ENCODE results near the gene DSE. TPM values are rescaled to one million over a fixed set of nuclear protein-coding genes. Genes with fewer than 3 reads are reported as not detected.
"Not testable (repeated sequence)": the region's sequence is repeated elsewhere in the genome, so short reads cannot be mapped to it uniquely, and the experiment has no call there.

The DSE gene
- total and polyA plus RNA-seq, 4 donors, result 15.4 to 59.1 (median 27.0) TPM

- Histone ChIP-seq H3K4me3 (ENCODE audit: low read depth, low read length) (no peak overlapping the region), H3K36me3 (ENCODE audit: control insufficient read depth, insufficient read depth, low read length) (no peaks in the 10 kb centered on the region), H3K9me3 (ENCODE audit: control insufficient read depth, insufficient read depth, low read length) (peaks cover 3% of the 10 kb centered on the region), H3K4me1 (ENCODE audit: control insufficient read depth, insufficient read depth, low read length) (peaks cover 2% of the 10 kb centered on the region), H3K27me3 (ENCODE audit: control insufficient read depth, insufficient read depth, low read length) (no peaks in the 10 kb centered on the region), H3K27ac (ENCODE audit: low read depth, low read length) (no peak overlapping the region)
- DNase-seq (ENCODE audit: low read depth in 4 of 6, low spot score in 6 of 6), result no peak
- no CpG with 5 or more reads among the region's 1 CpG for WGBS (ENCODE audit: insufficient coverage)
These were observed 40.2 kb upstream of the DSE start for GRCh38 chr6:116330511-116330910.

GRCh38 chr6:116332096-116332495 is 38.7 kb upstream of the DSE start:
- H3K9me3 ChIP-seq (ENCODE audit: control insufficient read depth, insufficient read depth, low read length), result peaks cover 3% of the 10 kb centered on the region

GRCh38 chr6:116334638-116335409 is 35.9 kb upstream of the DSE start:
- not testable (repeated sequence) for H3K27ac ChIP-seq (ENCODE audit: low read depth, low read length); DNase-seq (ENCODE audit: low read depth in 4 of 6, low spot score in 6 of 6); H3K36me3 ChIP-seq (ENCODE audit: control insufficient read depth, insufficient read depth, low read length); H3K27me3 ChIP-seq (ENCODE audit: control insufficient read depth, insufficient read depth, low read length); H3K4me3 ChIP-seq (ENCODE audit: low read depth, low read length); H3K9me3 ChIP-seq (ENCODE audit: control insufficient read depth, insufficient read depth, low read length); H3K4me1 ChIP-seq (ENCODE audit: control insufficient read depth, insufficient read depth, low read length)

More at GRCh38 chr6:116332096-116332495, 38.7 kb upstream of the DSE start:
- Histone ChIP-seq H3K4me1 (ENCODE audit: control insufficient read depth, insufficient read depth, low read length) (peaks cover 2% of the 10 kb centered on the region), H3K4me3 (ENCODE audit: low read depth, low read length) (no peak overlapping the region), H3K27ac (ENCODE audit: low read depth, low read length) (no peak overlapping the region), H3K36me3 (ENCODE audit: control insufficient read depth, insufficient read depth, low read length) (no peaks in the 10 kb centered on the region), H3K27me3 (ENCODE audit: control insufficient read depth, insufficient read depth, low read length) (no peaks in the 10 kb centered on the region)
- DNase-seq (ENCODE audit: low read depth in 4 of 6, low spot score in 6 of 6), result no peak

- Histone ChIP-seq H3K27ac (ENCODE audit: low read depth, low read length) (no peak overlapping the region), H3K27me3 (ENCODE audit: control insufficient read depth, insufficient read depth, low read length) (no peaks in the 10 kb centered on the region), H3K4me1 (ENCODE audit: control insufficient read depth, insufficient read depth, low read length) (no peaks in the 10 kb centered on the region), H3K4me3 (ENCODE audit: low read depth, low read length) (no peak overlapping the region), H3K36me3 (ENCODE audit: control insufficient read depth, insufficient read depth, low read length) (no peaks in the 10 kb centered on the region), H3K9me3 (ENCODE audit: control insufficient read depth, insufficient read depth, low read length) (peaks cover 3% of the 10 kb centered on the region)
- DNase-seq (ENCODE audit: low read depth in 4 of 6, low spot score in 6 of 6), result no peak
- WGBS (ENCODE audit: insufficient coverage), result no CpG with 5 or more reads among the region's 1 CpG
These were observed 35.0 kb upstream of the DSE start for GRCh38 chr6:116335612-116336215.

GRCh38 chr6:116338943-116339342 is 31.8 kb upstream of the DSE start:
- no peak for DNase-seq (ENCODE audit: low read depth in 4 of 6, low spot score in 6 of 6)
- WGBS (ENCODE audit: insufficient coverage), result 100% methylated on average over 1 of the region's 2 CpGs
- Histone ChIP-seq H3K4me1 (ENCODE audit: control insufficient read depth, insufficient read depth, low read length) (no peaks in the 10 kb centered on the region), H3K9me3 (ENCODE audit: control insufficient read depth, insufficient read depth, low read length) (peaks cover 2% of the 10 kb centered on the region), H3K36me3 (ENCODE audit: control insufficient read depth, insufficient read depth, low read length) (no peaks in the 10 kb centered on the region), H3K27ac (ENCODE audit: low read depth, low read length) (no peak overlapping the region), H3K27me3 (ENCODE audit: control insufficient read depth, insufficient read depth, low read length) (no peaks in the 10 kb centered on the region), H3K4me3 (ENCODE audit: low read depth, low read length) (no peak overlapping the region)

GRCh38 chr6:116340625-116341024 is 30.1 kb upstream of the DSE start:
- H3K9me3 ChIP-seq (ENCODE audit: control insufficient read depth, insufficient read depth, low read length); H3K4me1 ChIP-seq (ENCODE audit: control insufficient read depth, insufficient read depth, low read length): not testable (repeated sequence)
- no CpG with 5 or more reads among the region's 5 CpGs for WGBS (ENCODE audit: insufficient coverage)

GRCh38 chr6:116349216-116349615 is 21.5 kb upstream of the DSE start:
- no CpG with 5 or more reads among the region's 2 CpGs for WGBS (ENCODE audit: insufficient coverage)
- no peaks in the 10 kb centered on the region for H3K36me3 ChIP-seq (ENCODE audit: control insufficient read depth, insufficient read depth, low read length)
- H3K9me3 ChIP-seq (ENCODE audit: control insufficient read depth, insufficient read depth, low read length), result no peaks in the 10 kb centered on the region
- no peak overlapping the region for H3K4me3 ChIP-seq (ENCODE audit: low read depth, low read length)
- H3K27ac ChIP-seq (ENCODE audit: low read depth, low read length), result no peak overlapping the region
- no peaks in the 10 kb centered on the region for H3K4me1 ChIP-seq (ENCODE audit: control insufficient read depth, insufficient read depth, low read length)
- H3K27me3 ChIP-seq (ENCODE audit: control insufficient read depth, insufficient read depth, low read length), result no peaks in the 10 kb centered on the region
- no peak for DNase-seq (ENCODE audit: low read depth in 4 of 6, low spot score in 6 of 6)

More at GRCh38 chr6:116340625-116341024, 30.1 kb upstream of the DSE start:
- not testable (repeated sequence) for DNase-seq (ENCODE audit: low read depth in 4 of 6, low spot score in 6 of 6); H3K27me3 ChIP-seq (ENCODE audit: control insufficient read depth, insufficient read depth, low read length); H3K27ac ChIP-seq (ENCODE audit: low read depth, low read length); H3K4me3 ChIP-seq (ENCODE audit: low read depth, low read length); H3K36me3 ChIP-seq (ENCODE audit: control insufficient read depth, insufficient read depth, low read length)

- H3K27me3 ChIP-seq (ENCODE audit: control insufficient read depth, insufficient read depth, low read length), result no peaks in the 10 kb centered on the region
- H3K36me3 ChIP-seq (ENCODE audit: control insufficient read depth, insufficient read depth, low read length), result no peaks in the 10 kb centered on the region
- H3K4me1 ChIP-seq (ENCODE audit: control insufficient read depth, insufficient read depth, low read length), result no peaks in the 10 kb centered on the region
- no peak for DNase-seq (ENCODE audit: low read depth in 4 of 6, low spot score in 6 of 6)
- WGBS (ENCODE audit: insufficient coverage), result no CpG with 5 or more reads among the region's 2 CpGs
- no peak overlapping the region for H3K27ac ChIP-seq (ENCODE audit: low read depth, low read length)
- H3K4me3 ChIP-seq (ENCODE audit: low read depth, low read length), result no peak overlapping the region
- no peaks in the 10 kb centered on the region for H3K9me3 ChIP-seq (ENCODE audit: control insufficient read depth, insufficient read depth, low read length)
These were observed 19.6 kb upstream of the DSE start for GRCh38 chr6:116351101-116351500.

- WGBS (ENCODE audit: insufficient coverage), result no CpG with 5 or more reads among the region's 3 CpGs
- H3K9me3 ChIP-seq (ENCODE audit: control insufficient read depth, insufficient read depth, low read length), result no peaks in the 10 kb centered on the region
- no peak overlapping the region for H3K27ac ChIP-seq (ENCODE audit: low read depth, low read length)
- H3K27me3 ChIP-seq (ENCODE audit: control insufficient read depth, insufficient read depth, low read length), result no peaks in the 10 kb centered on the region
- H3K4me3 ChIP-seq (ENCODE audit: low read depth, low read length), result no peak overlapping the region
- DNase-seq (ENCODE audit: low read depth in 4 of 6, low spot score in 6 of 6), result no peak
- no peaks in the 10 kb centered on the region for H3K36me3 ChIP-seq (ENCODE audit: control insufficient read depth, insufficient read depth, low read length)
- H3K4me1 ChIP-seq (ENCODE audit: control insufficient read depth, insufficient read depth, low read length), result no peaks in the 10 kb centered on the region
These were observed 18.0 kb upstream of the DSE start for GRCh38 chr6:116352515-116353471.
